GM18873 (cell line): ENCODE measurements around the gene LUZP2.

Experiments used
- ATAC-seq: cut with Tn5 transposase; IDR thresholded peaks from one replicate; pipeline ENCODE4 v1.9.1; 2021; ENCODE audit warnings: mild to moderate bottlenecking, moderate library complexity, moderate number of reproducible peaks; ENCODE audit not compliant: unreplicated experiment, low FRiP score

LUZP2 gene

GRCh38 chr11:24704716-24705115 lies 207.9 kb downstream of the LUZP2 start:
- no peak for ATAC-seq

DNA sequence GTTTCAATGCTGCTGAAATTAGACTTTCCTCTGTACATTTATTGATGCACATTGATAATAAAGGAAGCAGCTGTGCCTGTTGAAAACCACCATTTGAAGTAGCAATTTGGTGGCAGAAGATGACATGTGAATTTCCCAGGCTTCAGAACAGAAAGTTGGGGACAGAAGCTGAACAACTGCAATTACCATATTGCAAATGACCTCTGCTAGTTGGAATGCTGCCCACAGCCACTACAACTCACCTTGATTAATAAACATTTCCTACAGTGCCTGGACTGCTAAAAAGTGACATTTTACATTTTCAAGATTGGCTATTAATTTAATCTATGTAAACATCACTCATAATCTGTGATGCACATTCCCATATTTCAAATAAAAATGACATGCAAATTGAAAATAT lies 208.6 kb downstream of the LUZP2 start:
- ATAC-seq: no peak

- no peak for ATAC-seq
Measured at GRCh38 chr11:24708616-24709015, 211.8 kb downstream of the LUZP2 start.

DNA sequence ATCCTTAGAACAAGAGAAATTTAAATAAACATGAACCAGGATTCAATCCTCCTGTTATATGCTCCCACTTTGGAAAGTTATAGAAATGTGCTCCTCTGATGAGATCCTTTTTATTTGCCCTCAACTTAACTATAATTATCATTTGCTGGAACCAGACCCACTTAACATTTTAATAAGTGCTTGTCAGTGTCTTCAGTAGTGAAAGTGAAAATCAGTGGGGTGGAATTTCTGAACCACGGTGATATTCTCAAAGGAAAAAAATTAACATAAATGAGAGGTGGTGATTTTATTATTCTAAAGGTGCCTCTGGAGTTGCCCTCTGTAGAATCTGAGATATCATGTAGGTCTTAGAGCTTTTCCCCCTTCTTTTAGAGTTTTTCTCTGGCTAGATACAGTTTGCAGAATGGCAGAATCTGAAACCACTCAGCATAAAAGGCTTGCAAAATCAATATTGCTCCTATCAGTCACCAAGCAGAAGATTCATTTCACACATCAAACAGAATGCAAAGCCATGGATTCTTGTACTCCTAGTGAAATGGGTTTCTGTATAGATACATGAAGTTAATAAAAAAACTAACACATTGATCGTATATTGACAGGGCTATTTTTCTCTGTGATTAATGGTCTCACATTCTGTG lies 213.2 kb downstream of the LUZP2 start:
- ATAC-seq: no peak

DNA sequence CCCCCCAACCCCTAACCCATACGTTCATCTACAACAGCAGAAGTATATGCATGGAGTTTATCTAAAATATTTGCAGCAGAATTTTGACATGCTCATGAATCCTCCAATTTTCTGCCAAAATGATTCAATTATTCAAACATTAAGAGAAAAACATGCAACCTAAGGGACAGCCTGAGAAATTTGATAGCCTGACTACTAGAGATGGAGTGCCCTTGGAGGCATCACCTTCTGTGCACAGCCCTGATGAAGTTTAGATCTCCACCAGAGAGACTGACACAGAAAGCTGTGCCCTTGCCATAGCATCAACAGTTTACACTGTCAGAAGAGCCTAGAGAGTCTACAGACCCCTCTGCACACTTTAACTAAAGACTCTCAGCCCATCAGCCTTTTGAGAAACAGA lies 217.7 kb downstream of the LUZP2 start:
- no peak for ATAC-seq

DNA sequence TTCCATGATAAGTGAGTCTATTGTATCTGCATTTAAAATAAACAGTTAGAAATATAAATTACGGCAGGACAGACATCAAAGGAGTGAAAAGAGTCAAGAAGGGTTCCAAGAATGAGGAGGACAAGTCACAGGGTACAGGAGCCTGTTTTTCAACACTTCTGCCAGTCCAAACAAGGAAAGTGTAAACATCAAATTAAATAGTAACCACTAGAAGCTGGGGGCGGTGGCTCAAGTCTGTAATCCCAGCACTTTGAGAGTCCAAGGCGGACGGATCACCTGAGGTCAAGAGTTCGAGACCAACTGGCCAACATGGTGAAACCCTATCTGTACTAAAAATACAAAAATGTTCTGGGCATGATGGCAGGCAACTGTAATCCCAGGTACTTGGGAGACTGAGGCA lies 219.6 kb downstream of the LUZP2 start:
- no peak for ATAC-seq

GRCh38 chr11:24723231-24723630 lies 226.4 kb downstream of the LUZP2 start:
- no peak for ATAC-seq

GRCh38 chr11:24731554-24731953 lies 234.7 kb downstream of the LUZP2 start:
- ATAC-seq: no peak

DNA sequence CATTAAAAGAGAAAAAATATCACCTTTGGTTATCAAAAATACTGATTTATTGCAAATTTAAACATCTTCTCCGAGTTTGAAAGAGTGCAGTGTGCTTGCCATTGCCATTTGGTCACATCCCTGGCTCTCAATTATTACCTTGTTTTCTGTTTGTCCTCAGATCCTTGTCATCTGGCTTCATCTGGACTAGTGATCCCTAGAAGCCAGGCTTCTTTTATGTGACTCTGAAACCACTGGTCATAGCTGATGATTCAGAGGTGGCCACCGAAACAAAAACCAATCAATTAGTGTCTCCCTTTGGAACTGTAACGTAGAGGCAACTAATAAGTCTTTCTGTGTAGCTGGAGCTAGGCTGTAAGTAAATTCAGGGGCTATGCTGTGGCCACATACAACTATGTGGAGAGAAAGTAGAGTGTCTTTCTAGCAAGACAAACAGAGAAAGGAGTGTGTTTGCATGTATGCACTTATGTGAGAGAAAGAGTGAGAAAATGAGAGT lies 237.9 kb downstream of the LUZP2 start:
- ATAC-seq: no peak

- no peak for ATAC-seq
Measured at GRCh38 chr11:24738972-24739371, 242.1 kb downstream of the LUZP2 start.

- no peak for ATAC-seq
Measured at GRCh38 chr11:24739637-24740036, 242.8 kb downstream of the LUZP2 start.

DNA sequence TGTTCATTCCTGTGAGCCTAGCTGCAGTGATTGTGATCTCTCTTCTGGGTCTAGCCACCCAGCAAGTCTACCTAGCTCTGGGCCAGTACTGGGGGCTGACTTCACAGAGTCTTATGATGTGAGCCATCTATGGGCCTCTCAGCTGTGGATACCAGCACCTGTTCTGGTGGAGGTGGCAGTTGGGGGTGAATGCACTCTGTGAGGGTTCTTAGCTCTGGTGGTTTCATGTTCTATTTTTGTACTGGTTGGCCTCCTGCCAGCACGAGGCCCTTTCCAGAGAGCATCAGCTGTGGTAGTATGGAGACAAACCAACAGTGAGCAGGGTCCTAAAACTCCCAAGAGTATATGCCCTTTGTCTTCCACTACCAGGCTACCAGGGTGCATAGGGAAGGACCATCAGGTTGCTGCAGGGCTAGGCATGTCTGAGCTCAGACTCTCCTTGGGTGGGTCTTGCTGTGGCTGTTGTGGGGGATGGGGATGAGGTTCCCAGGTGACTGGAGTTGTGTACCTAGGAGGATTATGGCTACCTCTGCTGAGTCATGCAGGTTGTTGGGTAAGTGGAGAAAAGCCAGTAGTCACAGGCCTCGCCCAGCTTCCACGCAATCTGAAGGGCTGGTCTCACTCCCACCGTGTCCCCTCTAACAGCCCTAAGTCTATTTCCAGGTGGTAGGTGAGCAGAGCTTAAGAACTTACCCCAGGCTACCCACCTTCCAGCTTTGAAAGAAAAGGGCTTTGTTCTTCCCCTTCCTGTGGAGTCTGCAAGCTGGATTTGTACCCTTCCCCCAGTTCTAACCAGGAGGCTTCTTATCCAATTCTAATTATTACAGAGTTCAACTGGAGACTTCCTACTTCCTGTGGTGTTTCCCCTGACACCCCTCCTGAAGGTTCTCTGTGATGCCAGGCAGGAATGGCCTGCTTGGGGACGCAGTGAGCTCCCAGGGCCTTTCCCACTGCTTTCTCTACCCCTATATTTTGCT lies 250.7 kb downstream of the LUZP2 start:
- ATAC-seq: no peak

DNA sequence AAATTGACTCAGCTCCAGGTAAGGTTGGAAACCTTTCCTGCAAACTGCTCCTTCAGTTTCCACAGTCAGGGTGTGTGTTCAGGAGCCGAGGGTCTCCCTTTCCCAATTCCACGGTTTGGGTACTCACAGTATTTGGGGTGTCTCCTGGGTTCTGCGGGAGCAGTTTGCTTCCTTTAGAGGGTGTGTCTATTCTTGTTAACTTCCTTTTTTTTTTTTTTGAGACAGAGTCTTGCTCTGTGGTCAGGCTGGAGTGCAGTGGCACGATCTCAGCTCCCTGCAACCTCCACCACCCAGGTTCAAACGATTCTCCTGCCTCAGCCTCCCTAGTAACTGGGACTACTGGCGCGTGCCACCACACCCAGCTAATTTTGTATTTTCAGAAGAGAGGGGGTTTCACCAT lies 251.4 kb downstream of the LUZP2 start:
- no peak for ATAC-seq

- no peak for ATAC-seq
Measured at GRCh38 chr11:24754406-24754805, 257.6 kb downstream of the LUZP2 start.

GRCh38 chr11:24755260-24755839 lies 258.5 kb downstream of the LUZP2 start:
- no peak for ATAC-seq

- no peak for ATAC-seq
Measured at GRCh38 chr11:24759742-24760141, 262.9 kb downstream of the LUZP2 start.

DNA sequence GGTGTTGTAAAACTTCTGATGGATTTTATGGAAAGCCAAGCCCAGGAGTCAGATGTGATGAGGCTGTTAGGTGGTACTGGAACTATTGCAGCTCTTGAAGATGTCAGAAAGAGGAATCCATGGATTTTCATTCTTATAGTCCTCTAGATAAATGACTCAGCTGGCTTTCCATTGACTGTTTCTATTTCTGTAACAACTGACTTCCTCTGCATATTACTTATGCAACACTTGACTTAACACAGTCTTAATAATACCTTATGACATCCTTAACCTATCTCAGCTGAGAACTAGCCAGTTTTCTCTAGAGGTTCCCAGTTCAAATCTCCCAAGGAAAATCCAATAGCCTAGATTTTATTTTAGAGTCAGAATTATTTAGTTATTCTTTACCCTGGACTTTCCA lies 263.8 kb downstream of the LUZP2 start:
- ATAC-seq: no peak

GRCh38 chr11:24762076-24762475 lies 265.2 kb downstream of the LUZP2 start:
- ATAC-seq: no peak

DNA sequence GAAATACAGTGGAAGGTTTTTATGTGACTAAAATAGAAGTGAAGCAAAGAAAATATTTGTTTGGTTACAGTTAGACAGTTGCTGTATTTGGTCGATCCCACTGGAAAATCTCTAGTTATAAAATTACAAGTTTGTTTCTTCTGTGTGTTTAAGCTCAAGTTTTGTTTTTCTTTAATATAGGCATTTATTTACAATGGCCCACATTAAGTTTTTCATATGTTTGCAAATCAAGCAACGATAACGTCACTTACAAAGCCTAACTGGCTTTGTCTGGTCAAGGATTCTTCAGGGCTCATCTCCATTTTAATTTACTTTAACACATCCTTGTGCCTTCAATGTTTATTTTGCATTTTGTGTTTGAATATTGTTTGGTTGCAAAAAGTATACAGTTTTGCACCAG lies 270.6 kb downstream of the LUZP2 start:
- no peak for ATAC-seq

DNA sequence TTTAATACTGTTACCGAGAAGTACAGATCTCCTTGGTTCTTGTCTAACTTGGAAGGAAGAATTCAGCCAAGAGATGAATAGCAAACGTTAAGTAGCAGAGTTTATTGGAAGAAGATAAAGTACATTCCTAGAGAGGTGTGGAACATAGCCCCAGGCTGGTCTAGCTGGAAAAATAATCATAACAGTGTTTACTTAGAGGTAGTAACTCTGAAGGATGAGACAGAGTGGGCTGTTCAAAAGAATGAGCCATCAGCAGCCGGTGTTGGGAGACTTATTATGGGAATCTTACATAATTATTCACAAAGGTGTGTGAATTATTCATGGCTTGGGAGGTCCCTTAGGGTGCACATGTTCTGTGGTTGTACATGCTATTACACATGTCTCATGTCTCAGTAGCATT lies 276.5 kb downstream of the LUZP2 start:
- ATAC-seq: no peak

DNA sequence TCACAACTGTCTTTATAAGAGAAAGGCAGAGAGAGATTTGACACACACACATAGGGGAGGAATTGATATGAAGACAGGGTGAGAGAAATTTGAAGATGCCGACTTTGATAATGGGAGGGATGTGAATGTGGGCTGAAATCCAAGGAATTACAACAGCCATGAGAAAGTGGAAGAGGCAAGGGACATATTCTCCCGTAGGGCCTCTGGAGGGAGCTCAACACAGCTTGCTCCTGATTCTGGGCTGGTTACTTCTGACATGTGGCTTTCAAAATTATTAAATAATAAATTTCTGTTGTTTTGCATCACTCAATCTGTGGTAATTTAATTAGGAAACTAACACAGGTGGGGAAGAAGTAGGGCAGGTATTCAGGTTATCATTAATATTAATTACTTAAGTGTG lies 282.9 kb downstream of the LUZP2 start:
- no peak for ATAC-seq
